ENCODE measurements around the gene WDR5B. TPM values are rescaled to one million over a fixed set of nuclear protein-coding genes. Genes with fewer than 3 reads are reported as not detected.
A peak's percentile ranks its signal among the peaks of the same experiment; 100 is the strongest.
"Not testable (repeated sequence)": the region's sequence is repeated elsewhere in the genome, so short reads cannot be mapped to it uniquely, and the experiment has no call there.

The WDR5B gene
- total RNA-seq: 3.0 and 3.5 TPM in 2 replicates

GRCh38 chr3:122415762-122416654 lies at the start of gene WDR5B:
TSS of gene WDR5B (minus strand) at chr3:122416062. CDS start at chr3:122415528, 534 bp downstream.
- DNase-seq (ENCODE audit: low read depth, low spot score): peak; percentile 90

- DNase-seq (ENCODE audit: low read depth, low spot score): no peak
These were observed 48.8 kb upstream of the WDR5B start for GRCh38 chr3:122464659-122465058.

DNA sequence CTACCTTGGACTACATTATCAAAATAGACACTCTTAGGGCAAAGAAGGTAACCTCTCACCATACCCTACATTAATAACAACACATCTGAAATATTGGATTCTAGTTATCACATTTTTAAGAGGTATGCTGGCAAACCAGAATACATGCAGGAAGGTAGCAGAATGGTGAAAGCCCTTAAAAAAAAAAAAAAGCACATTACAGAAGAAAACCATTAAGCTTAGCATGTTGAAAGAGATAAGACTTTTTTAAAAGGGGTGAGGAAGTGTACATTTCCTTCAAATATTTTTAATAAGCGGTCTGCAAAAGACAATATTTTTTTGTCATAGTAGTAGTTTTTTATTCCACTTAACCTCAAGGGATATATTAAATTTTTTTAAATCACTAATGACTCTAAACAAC lies 46.5 kb upstream of the WDR5B start:
- DNase-seq (ENCODE audit: low read depth, low spot score): no peak

DNA sequence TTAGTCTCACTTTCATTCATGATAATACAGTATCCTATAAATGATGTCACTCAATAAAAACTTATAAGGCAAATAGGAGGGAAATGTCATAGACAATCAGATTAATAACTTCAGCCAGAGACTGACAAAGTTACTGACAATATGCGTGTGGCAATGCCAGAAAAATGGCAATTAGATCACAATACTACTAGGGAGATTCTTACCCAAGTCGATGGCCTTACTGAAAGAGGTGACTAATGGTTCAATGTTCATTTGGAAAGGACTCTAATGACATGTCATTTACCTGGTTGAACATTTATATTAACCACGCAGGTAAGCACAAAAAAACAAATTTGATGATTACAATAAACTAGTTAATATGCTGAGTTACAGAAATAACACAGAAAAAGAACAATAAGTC lies 45.9 kb upstream of the WDR5B start:
- no peak for DNase-seq (ENCODE audit: low read depth, low spot score)

DNA sequence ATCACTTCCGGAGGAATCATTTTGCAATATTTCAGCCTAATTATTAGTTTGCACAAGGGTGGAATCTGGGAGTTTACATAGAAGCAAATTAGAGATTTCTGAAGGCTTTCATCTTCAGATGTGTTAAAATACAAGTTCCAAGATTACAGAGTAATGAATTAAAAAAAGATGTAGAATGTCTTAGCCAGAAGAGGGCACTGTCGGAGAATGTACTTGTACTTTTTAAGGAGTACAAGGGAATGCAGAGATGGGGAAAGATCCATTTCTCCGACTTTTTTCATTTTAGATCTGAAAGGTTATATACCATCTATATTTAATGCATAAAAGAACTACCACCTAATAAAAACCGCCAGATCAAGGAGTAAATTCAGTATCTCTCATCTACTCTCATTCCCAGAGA lies 43.1 kb upstream of the WDR5B start:
- DNase-seq (ENCODE audit: low read depth, low spot score): peak; percentile 5

DNA sequence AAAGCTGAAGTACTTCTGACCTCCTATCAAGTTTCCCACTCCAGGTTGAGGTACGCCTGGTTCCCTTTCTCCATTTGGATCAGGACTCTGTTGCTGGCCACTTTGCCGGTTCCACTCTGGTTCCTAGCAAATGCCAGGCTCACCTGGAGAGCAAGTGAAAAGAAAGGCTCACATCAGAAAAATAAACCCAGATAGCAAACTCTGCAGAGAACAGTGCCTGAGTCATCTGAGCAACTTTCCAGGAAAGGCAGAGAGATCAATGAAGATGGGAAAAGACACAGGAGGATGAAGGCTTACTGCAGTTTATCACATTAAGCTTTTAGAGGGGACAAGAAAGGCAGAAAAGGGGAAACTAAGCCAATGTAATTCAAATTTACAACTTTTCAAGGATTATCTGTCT lies 41.8 kb upstream of the WDR5B start:
- no peak for DNase-seq (ENCODE audit: low read depth, low spot score)

- DNase-seq (ENCODE audit: low read depth, low spot score): no peak
These were observed 40.2 kb upstream of the WDR5B start for GRCh38 chr3:122456074-122456473.

DNA sequence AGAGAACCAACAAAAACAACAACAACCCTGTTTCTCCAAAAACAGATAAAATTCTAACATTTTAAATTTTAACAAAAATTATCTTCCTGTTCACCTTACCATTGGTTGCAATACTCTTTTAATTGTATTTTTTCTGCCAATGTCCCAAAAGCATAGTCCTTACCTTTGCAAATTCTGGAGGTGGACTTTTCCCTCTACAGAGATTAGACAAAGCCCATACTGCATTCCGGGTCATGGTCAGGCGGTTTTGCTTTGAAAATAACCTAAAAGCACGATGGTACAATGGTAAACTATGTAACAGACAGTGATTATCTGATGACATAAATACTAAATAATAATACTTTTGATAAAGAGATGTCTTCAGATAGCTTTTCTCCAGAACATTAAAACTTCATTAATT lies 35.5 kb upstream of the WDR5B start:
- no peak for DNase-seq (ENCODE audit: low read depth, low spot score)

GRCh38 chr3:122448218-122448617 lies 32.4 kb upstream of the WDR5B start:
- not testable (repeated sequence) for DNase-seq (ENCODE audit: low read depth, low spot score)

- not testable (repeated sequence) for DNase-seq (ENCODE audit: low read depth, low spot score)
These were observed 28.6 kb upstream of the WDR5B start for GRCh38 chr3:122444491-122444887.

- DNase-seq (ENCODE audit: low read depth, low spot score): not testable (repeated sequence)
These were observed 28.1 kb upstream of the WDR5B start for GRCh38 chr3:122443762-122444490.

DNA sequence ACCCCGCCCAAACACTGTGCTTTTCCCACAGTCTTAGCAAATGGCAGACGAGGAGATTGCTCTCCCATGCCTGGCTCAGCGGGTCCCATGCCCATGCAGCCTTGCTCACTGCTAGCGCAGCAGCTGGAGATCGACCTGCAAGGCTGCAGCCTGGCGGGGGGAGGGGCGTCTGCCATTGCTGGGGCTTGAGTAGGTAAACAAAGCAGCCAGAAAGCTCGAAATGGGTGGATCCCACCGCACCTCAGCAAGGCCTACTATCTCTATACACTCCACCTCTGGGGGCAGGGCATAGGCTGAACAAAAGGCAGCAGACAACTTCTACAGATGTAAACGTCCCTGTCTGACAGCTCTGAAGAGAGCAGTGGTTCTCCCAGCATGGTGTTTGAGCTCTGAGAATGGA lies 27.2 kb upstream of the WDR5B start:
- no peak for DNase-seq (ENCODE audit: low read depth, low spot score)

DNA sequence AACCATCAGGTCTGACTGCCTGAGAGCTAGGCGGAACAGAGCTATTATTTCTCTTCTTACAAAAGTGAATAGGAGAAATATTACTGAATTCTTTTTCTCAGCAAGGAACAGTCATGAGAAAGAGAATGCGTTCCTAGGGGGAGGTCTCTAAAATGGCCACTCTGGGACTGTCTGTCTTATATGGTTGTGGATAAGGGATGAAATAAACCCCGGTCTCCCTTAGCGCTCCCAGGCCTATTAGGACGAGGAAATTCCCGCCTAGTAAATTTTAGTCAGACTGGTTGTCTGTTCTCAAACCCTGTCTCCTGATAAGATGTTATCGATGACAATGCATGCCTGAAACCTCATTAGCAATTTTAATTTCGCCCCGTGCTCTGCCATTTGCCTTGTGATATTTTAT lies 20.1 kb upstream of the WDR5B start:
- no peak for DNase-seq (ENCODE audit: low read depth, low spot score)

- no peak for DNase-seq (ENCODE audit: low read depth, low spot score)
These were observed 14.5 kb upstream of the WDR5B start for GRCh38 chr3:122430371-122430770.

DNA sequence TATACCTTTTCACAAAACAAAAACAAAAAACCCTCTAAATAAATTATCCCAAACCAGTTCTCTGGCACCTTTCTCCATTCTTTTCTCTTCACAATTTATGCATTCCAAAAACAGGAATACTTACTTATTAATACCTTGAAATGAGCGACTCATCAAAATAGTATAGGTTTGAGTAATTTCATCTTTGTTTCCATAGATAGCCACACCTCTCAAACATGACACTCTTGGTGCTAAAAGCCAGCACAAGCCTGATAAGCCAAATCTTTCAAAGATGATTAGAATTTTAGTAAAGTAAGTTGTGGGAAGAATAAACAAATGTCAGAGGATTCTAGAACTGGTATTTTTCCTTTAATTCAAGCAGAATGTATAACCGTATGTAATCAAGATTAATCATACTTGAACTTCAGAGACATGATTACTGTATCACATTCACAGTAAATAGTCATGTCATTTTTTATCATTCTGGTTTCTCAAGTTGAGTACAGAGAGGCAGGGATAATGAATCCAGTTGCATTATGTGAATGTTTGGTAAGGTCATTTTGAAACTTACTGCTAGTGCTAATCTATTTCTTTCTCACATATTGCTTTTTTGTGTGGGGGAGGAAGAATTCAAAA lies 12.1 kb upstream of the WDR5B start:
- no peak for DNase-seq (ENCODE audit: low read depth, low spot score)

DNA sequence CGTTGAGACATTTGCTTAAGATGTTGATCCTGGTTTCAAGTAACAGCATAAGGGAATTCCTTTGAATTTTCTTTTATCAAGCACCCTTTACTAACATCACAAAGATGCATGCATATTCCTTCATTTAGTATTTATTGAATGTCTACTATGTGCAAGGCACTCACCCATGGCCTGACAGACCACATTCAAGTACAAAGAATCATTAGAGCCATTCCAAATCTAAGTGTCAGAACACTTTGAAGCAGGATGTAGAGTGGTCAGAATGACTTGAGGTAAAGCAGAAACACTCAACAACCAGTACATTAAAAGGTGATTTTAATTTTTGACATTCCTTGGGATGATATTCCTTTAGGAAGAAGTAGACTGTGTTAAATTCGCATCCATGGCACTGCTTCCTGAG lies 6.0 kb upstream of the WDR5B start:
- no peak for DNase-seq (ENCODE audit: low read depth, low spot score)

GRCh38 chr3:122421101-122421500 lies 5.2 kb upstream of the WDR5B start:
- DNase-seq (ENCODE audit: low read depth, low spot score): no peak

- no peak for DNase-seq (ENCODE audit: low read depth, low spot score)
These were observed 1.1 kb upstream of the WDR5B start for GRCh38 chr3:122416966-122417365.

GRCh38 chr3:122415104-122415744 lies 638 bp downstream of the WDR5B start:
- peak; percentile 13 for DNase-seq (ENCODE audit: low read depth, low spot score)

DNA sequence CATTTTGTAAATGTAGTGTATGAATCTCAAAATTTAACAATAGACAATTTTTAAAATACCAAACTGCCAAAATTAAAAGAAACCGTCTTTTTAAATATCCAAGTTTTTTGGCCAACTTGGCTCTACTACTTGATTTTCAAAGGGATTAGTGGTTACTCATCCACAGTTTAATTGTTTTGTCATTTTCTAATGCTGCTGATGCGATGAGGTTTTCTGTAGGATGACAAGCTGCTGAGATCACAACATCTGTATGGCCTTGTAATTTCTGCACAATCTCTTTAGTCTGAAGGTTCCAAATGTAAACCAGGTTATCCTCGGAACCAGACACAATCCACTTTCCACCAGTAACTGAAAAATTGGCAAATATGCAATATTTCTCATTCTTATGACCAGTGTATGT lies 1.5 kb downstream of the WDR5B start:
- DNase-seq (ENCODE audit: low read depth, low spot score): no peak

GRCh38 chr3:122410639-122411038 lies 5.2 kb downstream of the WDR5B start:
- no peak for DNase-seq (ENCODE audit: low read depth, low spot score)

DNA sequence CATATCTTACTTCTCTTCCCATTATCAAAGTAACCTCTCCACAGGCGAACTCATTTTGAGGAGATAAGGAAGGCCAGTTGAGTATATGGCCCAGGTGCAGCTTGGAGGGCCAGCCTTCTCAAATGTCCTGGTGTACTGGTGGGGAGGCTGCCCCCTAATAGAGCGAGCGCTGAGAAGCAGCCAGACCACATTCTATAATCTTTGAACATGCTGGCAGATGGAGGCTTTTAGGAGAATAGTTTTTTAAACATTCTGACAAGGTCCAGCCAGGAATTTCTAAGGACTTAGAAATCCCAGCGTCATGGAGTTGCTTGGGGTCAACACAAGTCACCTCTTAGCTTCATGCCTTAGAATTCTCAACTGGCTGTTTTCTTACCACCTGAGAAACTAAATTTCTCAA lies 5.8 kb downstream of the WDR5B start:
- DNase-seq (ENCODE audit: low read depth, low spot score): no peak
